Epithelial cell of esophagus (primary cell): ENCODE data around the gene ZDHHC14.

Experiments used
- DNase-seq: peaks from one replicate; pipeline ENCODE4 v3.0.0; 2010; ENCODE audit warnings: low read depth
- H3K4me3 ChIP-seq: 2 replicates; pipeline ENCODE4 v1.5.1; 2011; ENCODE audit warnings: mild to moderate bottlenecking, low read length, control low read depth
- CTCF ChIP-seq: IDR thresholded peaks from 2 replicates; pipeline ENCODE4 v1.5.1; 2011; ENCODE audit warnings: low read depth, mild to moderate bottlenecking, low read length, control low read depth, inconsistent platforms; ENCODE audit not compliant: insufficient read depth; ENCODE audit errors: missing control alignments

ZDHHC14 gene

GRCh38 chr6:157542414-157543160 is 161.6 kb downstream of the ZDHHC14 start:
- H3K4me3 ChIP-seq = no peak overlapping the region
- no peak for DNase-seq

GRCh38 chr6:157546321-157546720 is 165.3 kb downstream of the ZDHHC14 start:
- no peak for TF ChIP-seq CTCF
- no peak overlapping the region for H3K4me3 ChIP-seq
- no peak for DNase-seq

More at GRCh38 chr6:157542414-157543160, 161.6 kb downstream of the ZDHHC14 start:
- TF ChIP-seq CTCF = no peak

- TF ChIP-seq CTCF = no peak
- no peak for DNase-seq
- no peak overlapping the region for H3K4me3 ChIP-seq
These were observed 166.1 kb downstream of the ZDHHC14 start for GRCh38 chr6:157547112-157547511.

- TF ChIP-seq CTCF = no peak
- no peak overlapping the region for H3K4me3 ChIP-seq
These were observed 167.9 kb downstream of the ZDHHC14 start for GRCh38 chr6:157548635-157549467.

GRCh38 chr6:157549468-157549745 is 168.4 kb downstream of the ZDHHC14 start:
- TF ChIP-seq CTCF = no peak
- H3K4me3 ChIP-seq = no peak overlapping the region
- no peak for DNase-seq

More at GRCh38 chr6:157548635-157549467, 167.9 kb downstream of the ZDHHC14 start:
- DNase-seq = no peak

- TF ChIP-seq CTCF = no peak
- no peak overlapping the region for H3K4me3 ChIP-seq
- no peak for DNase-seq
These were observed 169.4 kb downstream of the ZDHHC14 start for GRCh38 chr6:157550114-157550989.
